Left hindlimb (tissue), 1 donor: ENCODE results near the gene NUBPL.
"Not testable (repeated sequence)": the region's sequence is repeated elsewhere in the genome, so short reads cannot be mapped to it uniquely, and the experiment has no call there.

Experiments used
- DNase-seq: peaks from one replicate; pipeline ENCODE4 v3.0.0-alpha.2; 2018

NUBPL gene

DNA sequence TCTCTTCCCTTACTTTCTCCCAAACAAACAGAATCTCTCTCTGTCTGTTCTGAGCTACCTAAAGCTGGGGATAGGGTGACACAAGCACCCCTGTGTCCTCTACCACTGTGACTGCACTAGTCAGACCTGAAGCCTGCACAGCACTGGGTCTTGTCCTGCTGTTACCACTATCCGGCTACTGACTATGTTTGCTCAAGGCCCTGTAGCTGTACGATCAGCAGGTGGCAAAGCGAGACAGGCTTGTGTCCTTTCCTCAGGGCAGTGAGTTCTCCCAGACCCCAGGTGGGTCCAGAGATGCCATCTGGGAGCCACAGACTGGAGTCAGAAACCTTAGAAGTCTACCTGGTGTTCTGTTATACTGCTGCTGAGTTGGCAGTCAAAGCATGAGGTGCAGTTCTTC lies 116.4 kb downstream of the NUBPL start:
- DNase-seq, result no peak

DNA sequence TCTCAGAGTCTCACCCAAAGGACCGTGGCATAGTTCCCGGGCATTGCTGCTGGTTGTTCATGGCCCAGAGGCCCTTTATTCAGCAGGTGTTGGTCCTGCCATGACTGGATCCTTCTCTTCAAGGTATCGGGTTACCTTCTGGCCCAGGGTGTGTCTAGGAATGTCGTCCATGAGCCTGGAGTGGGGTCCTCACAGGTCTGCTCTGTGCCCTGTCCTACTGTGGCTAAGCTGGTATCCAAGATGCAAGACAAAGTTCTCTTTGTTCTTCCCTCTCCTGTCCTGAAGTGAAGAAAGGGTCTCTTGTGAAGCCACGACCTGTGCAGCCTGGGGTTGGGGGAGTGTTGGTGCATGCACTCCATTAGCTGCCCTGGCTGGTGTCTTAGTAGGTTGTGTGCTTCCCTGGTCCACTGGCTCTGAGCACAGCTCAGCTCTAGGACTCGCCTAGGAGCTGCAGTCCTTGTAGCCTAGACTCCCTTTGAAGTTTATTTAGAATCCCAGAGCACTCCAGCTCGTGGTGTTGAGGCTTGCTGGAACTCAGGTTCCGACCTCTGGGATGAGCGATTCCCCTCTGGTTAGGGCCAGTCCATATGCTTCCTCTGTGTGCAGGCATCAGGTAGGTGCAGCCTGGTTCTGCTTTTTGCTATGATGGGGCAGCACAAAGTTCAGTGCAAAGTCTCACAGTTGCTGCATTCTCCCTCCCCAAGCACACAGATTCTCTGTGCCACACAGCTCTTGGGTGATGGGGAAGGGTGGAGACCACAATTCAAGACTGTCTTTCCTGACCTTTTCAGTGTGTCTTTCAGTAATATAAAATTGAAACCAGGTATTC lies 117.4 kb downstream of the NUBPL start:
- DNase-seq, result no peak

DNA sequence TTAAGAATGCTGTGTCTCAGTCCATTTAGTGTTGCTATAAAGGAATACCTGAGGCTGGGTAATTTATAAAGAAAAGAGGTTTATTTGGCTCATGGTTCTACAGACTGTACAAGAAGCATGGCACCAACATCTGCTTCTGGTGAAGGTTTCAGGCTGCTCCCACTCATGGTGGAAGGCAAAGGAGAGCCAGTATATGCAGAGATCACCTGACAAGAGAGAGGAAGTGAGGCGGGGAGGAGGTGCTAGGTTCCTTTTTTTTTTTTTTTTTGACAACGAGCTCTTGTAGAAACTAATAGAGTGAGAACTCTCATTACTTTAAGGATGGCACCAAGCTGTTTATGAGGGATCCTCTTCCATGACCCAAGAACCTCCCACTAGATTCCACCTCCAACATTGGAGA lies 121.6 kb downstream of the NUBPL start:
- DNase-seq, result no peak

DNA sequence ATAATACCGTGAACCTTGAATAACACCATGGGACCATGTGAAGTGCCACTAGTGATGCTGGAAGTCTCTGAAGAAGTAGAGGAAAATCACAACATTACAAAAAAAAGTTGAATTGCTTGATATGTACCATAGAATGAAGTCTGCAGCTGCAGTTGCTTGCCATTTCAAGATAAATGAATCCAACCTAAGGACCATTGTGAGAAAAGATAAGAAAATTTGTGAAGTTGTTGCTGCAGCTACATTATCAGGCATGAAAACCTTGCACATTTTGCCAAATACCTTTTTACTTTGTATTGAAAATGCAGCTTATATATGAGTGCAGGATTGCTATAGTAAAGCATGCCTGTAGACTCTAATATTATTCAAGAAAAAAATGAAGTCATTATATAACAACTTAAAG lies 126.5 kb downstream of the NUBPL start:
- no peak for DNase-seq

DNA sequence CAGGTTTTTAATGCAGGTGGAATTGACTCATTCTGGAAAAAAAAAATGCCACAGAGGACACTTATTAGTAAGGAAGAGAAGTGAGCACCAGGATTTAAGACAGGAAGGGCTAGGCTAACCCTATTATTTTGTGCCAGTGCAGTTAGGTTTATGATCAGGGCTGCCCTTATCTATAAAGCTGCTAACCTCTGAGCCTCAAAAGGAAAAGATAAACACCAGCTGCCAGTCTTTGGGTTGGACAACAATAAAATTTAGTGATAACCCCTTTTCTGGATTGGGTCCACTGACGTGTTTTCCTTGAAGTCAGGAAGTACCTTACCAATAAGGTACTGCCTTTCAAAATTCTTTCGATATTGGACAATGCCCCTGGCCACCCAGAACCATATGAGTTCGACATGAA lies 128.9 kb downstream of the NUBPL start:
- DNase-seq, result no peak

DNA sequence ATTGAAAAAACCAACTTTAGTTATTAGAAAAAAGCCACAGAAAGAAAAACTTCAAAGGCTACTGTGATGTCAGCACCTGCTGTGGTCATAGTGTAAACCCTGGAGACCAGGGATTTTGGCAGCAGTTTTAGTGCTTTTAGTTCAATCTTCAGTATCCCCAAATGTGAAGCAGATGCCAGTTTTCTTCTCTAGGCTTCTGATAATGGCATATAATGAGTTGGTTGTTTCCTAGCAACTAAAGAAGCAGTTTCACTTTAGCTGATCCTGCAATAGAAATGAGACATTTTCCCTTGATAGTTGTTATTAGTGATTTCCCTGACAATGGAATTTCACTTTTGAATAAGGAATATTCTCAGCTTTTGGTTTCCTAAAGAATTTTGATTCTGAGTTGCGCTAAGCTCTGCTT lies 131.2 kb downstream of the NUBPL start:
- DNase-seq, result no peak

DNA sequence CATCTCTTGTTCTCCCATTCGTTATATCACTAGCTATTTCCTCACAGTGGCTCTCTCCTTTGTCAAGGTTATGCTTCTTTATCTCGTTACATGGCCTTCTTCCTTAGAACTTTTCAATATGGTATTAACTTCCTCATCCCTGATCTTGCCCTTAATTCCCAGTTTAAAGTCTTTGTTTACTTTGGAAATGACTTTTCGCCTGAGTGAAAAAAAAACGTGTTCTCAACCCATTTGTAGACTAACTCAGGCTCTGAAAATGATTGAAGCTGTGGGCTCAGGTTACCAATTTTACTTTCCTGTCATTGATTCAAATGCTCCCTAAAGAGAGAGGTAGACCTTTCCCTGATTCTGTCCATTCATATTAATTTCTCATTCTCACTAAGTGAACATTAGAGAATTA lies 135.2 kb downstream of the NUBPL start:
- DNase-seq, result no peak

DNA sequence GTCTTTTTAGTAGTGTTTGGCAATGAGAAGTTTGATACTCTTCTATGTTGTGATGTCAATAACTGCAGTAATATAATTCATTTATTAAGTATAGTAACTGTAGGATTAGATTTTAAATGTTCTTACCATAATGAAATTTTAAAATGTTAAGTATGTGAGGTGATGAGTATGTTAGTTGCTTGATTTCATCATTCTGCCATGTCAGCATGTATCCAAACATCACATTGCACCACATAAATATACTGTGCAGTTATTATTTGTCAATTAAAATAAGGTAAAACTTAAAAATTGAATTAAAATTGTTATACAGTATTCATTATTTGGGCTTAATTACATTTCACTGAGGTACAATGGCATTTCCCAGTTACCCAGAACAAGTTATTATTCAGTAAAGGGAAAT lies 138.6 kb downstream of the NUBPL start:
- DNase-seq, result no peak

DNA sequence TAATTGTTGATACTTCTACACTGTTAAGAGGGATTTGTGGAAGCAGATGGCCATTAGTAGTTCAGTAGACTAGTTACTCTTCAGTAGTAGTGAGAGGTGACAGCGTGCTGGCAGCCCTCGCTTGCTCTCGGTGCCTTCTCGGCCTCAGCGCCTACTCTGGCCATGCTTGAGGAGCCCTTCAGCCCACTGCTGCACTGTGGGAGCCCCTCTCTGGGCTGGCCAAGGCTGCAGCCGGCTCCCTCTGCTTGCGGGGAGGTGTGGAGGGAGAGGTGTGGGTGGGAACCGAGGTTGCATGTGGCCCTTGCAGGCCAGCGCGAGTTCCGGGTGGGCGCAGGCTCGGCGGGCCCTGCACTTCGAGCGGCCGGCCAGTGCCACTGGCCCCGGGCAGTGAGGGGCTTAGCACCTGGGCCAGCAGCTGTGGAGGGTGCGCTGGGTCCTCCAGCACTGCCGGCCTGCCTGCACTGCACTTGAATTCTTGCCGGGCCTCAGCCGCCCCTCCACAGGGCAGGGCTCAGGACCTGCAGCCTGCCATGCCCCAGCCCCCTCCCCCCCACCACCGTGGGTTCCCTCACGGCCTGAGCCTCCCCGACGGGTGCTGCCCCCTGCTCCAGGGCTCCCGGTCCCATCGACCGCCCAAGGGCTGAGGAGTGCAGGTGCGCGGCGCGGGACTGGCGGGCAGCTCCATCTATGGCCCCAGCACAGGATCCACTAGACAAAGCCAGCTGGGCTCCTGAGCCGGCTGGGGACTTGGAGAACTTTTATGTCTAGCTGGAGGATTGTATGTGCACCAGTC lies 139.3 kb downstream of the NUBPL start:
- no peak for DNase-seq

DNA sequence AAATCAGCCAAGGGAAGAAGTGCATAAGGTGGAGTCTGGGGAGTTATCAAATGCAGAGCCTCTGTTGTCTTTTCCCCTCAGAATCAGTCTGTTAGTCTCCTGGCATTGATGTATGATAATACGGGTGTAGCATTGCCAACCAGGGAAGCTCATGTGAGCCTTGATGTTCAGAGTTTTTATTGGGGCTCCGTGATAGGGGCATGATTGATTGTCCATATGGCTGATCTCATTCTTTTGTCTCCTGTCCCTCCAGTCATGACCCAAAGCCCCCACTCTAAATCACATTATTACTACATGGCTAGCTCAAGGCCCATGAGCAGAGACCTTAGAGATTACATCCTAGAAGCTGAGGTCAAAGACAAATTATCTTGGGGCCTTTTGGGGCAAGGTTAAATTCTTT lies 140.9 kb downstream of the NUBPL start:
- no peak for DNase-seq

DNA sequence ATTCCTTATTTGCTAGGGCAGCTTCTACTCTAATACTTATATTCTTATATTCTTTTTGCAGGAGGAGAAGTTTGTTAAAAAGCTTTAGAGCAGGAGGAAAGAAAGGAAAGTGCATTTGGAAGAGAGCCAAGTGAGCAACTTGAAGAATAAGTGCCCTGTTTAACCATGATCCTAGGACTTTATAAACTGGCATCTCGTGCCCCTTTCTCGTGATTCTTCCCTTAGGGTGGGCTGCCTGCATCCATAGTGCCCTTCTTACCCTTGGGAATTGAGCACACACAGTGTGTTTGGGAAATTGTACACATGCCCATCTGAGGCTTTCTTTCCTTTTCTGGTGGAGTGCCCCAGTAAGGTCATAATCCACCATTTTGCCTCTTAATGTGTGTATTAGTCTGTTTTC lies 141.9 kb downstream of the NUBPL start:
- no peak for DNase-seq

DNA sequence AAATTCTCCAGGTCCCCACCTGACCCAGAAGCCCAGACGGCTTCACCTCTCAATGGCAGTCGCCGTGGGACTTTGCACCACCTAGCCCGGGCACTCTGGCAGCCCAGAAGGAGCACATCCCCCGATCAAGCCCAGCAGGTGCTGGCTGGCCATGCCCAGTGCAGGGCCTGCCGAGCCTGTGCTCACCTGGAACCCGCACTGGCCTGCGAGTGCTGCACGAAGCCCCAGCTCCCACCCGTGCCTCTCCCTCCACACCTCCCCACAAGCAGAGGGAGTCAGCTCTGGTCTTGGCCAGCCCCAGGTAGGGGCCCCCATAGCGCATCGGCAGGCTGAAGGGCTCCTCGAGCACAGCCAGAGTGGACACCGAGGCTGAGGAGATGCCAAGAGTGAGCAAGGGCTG lies 144.5 kb downstream of the NUBPL start:
- DNase-seq, result no peak

DNA sequence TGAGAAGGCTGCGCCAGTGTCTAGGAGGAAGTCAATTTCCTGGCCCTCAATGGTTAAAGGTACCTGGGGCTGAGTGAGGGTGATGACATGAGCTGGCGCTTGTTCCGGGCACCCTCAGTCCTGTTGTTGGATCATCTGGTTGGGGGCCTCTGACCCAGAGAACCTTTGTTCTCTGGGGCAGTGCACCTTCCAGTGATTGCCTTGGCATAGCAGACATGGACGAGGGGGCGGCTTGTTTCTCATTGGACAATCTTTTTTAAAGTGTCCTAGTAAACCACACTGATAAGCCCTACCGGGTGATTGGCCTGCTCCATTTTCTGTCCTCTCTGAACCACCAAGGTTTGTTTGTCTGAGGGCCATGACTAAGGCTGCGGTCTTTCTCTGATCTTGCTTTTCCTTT lies 147.5 kb downstream of the NUBPL start:
- not testable (repeated sequence) for DNase-seq

DNA sequence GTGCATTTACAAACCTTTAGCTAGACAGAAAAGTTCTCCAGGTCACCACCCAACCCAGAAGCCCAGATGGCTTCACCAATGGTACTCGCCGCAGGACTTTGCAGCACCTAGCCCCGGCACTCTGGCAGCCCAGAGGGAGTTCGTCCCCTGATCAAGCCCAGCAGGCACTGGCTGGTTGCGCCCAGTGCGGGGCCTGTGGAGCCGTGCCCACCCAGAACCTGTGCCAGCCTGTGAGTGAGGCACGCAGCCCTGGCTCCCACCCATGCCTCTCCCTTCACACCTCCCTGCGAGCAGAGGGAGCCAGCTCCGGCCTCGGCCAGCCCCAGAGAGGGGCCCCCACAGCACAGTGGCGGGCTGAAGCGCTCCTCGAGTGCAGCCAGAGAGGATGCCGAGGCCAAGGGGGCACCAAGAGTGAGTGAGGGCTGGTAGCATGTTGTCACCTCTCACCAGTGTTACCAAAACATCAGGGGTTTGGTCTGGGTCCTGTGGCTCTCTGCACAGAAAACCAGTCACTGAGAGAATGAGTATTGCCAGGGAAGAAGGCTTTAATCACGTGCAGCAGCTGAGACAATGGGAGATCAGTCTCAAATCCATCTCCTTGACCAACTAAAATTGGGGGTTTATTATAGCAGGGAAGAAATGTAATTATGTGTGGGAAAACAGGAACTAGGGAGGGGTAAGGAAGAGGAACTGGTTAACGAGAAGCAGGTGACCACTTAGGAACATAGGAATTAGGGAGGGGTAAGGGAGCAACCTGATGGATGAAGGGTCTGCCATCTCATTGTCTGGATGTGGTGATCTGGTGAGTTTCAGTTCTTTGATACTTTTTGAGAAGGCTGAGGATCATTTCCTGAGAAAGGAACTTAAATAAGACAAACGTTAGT lies 151.3 kb downstream of the NUBPL start:
- DNase-seq, result no peak

DNA sequence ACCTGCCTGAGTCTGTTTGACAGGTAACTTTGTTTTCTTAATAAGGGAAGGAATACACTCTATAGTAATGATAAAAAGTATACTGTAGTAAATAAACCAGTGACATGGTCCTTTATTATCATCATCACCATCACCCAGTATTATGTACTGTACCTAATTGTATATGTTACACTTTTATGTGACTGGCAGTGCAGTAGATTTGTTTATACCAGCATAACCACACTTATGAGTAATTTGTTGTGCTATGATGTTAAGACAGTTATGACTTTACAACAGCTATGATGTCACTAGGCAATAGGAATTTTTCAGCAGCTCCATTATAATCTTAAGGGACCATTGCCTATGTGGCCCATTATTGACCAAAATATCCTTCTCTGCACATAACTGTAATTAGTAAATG lies 155.0 kb downstream of the NUBPL start:
- DNase-seq, result no peak

DNA sequence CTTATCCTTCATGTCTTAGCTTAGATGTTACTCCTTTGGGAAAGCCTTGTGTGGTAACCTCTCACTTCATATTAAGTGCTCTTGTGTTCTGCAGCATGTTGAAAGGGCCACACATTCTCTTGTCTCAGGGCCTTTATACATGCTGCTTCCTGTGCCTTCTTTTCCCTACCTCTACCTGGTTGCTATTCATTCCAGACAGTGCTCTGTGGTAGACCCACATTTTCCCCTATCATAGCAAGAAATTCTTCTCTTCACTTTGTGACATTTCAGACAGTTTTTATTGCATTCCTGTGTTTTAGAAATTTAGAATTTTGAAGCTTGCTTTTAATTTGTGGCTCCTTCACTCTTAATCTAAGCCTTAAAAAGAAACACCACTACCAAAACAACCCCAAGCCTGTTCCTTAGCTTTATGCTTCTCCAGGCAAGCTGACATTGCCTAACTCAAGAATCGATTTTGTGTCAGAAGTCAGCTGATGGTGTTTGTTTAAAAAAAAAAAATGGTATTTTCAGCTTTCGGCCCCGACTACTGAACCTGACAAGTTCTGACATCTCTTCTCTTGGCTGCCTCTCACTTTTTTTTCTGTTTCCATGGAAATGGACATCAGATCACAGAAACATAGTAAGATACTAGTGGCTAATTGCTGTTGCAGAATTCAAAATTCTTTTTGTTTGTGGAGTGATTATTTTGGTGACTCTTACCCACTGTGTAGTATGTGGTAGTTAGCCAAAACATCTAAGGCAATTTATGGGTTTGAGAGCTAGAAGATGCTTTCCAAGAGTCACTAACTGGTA lies 156.3 kb downstream of the NUBPL start:
- no peak for DNase-seq

DNA sequence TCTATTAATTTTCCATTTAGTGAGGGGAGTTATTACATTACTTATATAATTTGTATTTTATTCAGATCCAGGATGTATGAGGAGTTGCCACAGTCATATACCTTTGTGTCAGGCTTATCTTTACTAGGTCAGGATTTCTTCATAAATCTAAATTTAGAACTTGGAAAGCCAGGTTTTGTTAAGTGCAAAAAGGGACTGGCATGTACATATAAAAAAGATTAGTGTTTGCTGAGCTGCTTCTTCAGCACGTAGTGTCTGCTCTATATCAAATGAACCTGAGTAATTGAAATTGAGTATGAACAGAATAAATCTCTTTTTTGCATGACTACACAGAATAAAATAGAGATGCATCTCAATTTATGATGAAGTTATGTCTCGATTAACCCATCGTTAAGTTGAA lies 157.4 kb downstream of the NUBPL start:
- no peak for DNase-seq

DNA sequence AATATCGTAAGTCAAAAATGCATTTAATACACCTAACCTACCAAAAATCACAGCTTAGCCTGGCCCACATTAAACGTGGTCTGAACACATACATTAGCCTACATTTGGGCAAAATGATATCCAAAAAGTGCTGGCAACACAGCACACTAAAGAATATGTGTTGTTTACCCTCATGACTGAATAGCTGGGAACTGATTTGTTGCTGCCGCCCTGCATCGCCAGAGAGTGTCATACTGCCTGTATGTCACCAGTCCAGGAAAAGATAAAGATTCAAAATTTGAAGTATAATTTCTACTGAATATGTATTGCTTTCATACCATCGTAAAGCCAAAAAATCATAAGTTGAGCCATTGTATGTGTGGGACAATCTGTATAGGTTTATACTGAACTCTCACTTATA lies 157.8 kb downstream of the NUBPL start:
- no peak for DNase-seq

DNA sequence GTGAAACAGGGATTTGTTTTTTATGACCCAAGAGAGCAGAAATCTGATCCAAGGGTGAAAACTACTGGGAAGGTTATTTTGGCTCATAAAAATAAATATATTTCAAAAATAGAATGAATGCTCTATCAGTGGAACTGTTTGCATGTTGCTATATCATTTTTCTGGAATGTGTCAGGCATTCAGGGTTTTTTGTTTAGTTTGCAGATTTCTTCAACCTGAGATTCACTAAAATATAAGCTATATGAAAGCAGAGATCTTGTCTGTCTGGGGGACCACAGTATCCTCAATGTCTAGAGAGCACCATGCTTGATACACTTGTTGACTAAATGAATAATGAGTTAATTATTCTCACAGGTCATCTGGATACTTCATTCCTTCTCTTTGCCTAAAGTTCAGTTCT lies 165.1 kb downstream of the NUBPL start:
- no peak for DNase-seq

DNA sequence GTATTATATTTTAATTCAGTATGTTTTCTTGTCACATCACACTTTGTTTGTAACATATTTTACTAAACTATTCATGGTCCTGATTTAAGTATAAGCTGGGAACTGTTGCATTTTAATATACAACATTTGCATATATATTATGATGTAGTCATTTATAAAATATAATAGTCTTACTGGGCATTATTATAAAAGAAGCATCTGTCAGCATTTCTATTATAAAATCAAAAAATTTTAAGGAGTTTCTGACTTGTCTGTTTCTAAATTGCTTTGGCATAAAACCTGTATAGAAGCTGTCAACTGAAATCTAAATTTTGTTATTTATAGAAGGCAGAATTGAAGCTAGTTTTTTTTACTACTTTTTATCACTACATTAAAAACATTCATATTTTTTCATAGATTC lies 166.6 kb downstream of the NUBPL start:
- no peak for DNase-seq

DNA sequence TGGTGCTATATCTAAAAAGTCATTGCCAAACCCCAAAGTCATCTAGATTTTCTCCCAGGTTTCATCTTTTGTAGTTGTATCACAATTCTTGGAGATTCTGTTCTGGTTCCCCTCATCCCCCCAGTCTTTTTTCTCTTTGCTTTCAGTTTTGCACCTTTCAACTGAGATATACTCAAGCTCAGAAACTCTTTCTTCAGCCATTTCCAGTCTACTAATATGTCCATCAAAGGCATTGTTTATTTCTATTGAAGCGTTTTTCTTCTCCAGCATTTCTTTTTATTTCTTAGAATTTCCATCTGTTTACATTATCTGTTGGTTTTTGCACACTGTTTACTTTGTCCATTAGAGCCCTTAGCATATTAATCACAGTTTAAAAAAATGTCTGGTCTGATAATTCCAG lies 179.5 kb downstream of the NUBPL start:
- no peak for DNase-seq

DNA sequence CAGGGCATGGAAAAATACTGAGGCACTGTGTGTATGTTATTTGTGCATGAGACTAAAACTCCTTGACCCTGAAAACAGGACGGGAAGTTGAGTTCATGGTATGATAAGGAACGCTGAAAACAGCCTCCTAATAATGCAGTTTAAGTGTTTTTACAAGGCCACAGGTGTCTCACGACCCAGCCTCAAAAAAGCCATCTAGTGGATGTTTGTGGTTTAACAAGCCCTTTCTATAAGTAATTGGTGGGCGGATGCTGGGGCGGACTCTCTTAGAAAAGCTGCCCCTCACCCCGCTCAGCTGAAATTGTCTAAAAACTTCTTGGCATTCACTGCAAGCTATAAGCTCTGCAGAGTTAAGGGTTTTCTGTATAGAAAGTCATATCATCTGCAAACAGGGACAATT lies 184.5 kb downstream of the NUBPL start:
- DNase-seq, result no peak

DNA sequence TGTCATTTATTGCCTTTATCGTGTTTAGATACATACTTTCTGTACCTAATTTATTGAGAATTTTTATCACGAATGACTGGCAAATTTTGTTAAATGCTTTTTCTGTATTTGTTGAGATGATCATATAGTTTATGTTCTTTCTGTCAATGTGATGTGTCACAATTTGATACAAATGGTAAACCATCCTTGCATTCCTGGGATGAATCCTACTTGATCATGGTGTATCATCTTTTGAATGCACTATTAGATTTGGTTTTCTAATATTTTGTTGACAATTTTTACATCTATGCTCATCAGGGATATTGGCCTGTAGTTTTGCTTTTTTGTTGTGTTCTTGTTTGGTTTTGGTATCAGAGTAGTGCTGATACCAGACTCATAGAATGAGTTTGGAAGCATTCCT lies 185.1 kb downstream of the NUBPL start:
- no peak for DNase-seq
